Parathyroid adenoma (tissue), 2 donors: ENCODE measurements around the gene CCDC92B.
A peak's percentile ranks its signal among the peaks of the same experiment; 100 is the strongest.

Experiments used
- H2AFZ ChIP-seq: fragments of 300-600 bp; sonication (generic); one replicate; pipeline ENCODE4 v1.7.0; 2017; ENCODE audit warnings: antibody characterized with exemption, mild to moderate bottlenecking
- H3K27ac ChIP-seq: fragments of 300-600 bp; sonication (generic); one replicate; pipeline ENCODE4 v1.7.0; 2017
- H3K27me3 ChIP-seq: fragments of 300-600 bp; sonication (generic); one replicate; pipeline ENCODE4 v1.7.0; 2017; ENCODE audit warnings: low read length; ENCODE audit not compliant: control insufficient read depth, insufficient read depth
- H3K36me3 ChIP-seq: fragments of 300-600 bp; sonication (generic); one replicate; pipeline ENCODE4 v1.7.0; 2017; ENCODE audit warnings: low read length; ENCODE audit not compliant: control insufficient read depth, insufficient read depth
- H3K4me1 ChIP-seq: fragments of 300-600 bp; sonication (generic); one replicate; pipeline ENCODE4 v1.7.0; 2017; ENCODE audit warnings: control low read depth
- H3K4me2 ChIP-seq: fragments of 300-600 bp; sonication (generic); one replicate; pipeline ENCODE4 v1.7.0; 2017; ENCODE audit warnings: low read length
- H3K4me3 ChIP-seq: fragments of 300-600 bp; sonication (generic); one replicate; pipeline ENCODE4 v1.7.0; 2017; ENCODE audit warnings: low read depth, low read length
- H3K79me2 ChIP-seq: fragments of 300-600 bp; sonication (generic); one replicate; pipeline ENCODE4 v1.7.0; 2017; ENCODE audit warnings: control low read depth
- H3K9ac ChIP-seq: fragments of 300-600 bp; sonication (generic); one replicate; pipeline ENCODE4 v1.7.0; 2017; ENCODE audit warnings: mild to moderate bottlenecking
- H3K9me3 ChIP-seq: fragments of 300-600 bp; sonication (generic); one replicate; pipeline ENCODE4 v1.7.0; 2017; ENCODE audit warnings: low read length; ENCODE audit not compliant: control insufficient read depth
- TF ChIP-seq, protein P1 (sequence below): fragments of 300-600 bp; sonication (generic); IDR thresholded peaks from one replicate; pipeline ENCODE4 v1.7.0; 2017; ENCODE audit warnings: antibody characterized with exemption, mild to moderate bottlenecking
- donor health status: primary hyperparathyroidism.

The CCDC92B gene

DNA sequence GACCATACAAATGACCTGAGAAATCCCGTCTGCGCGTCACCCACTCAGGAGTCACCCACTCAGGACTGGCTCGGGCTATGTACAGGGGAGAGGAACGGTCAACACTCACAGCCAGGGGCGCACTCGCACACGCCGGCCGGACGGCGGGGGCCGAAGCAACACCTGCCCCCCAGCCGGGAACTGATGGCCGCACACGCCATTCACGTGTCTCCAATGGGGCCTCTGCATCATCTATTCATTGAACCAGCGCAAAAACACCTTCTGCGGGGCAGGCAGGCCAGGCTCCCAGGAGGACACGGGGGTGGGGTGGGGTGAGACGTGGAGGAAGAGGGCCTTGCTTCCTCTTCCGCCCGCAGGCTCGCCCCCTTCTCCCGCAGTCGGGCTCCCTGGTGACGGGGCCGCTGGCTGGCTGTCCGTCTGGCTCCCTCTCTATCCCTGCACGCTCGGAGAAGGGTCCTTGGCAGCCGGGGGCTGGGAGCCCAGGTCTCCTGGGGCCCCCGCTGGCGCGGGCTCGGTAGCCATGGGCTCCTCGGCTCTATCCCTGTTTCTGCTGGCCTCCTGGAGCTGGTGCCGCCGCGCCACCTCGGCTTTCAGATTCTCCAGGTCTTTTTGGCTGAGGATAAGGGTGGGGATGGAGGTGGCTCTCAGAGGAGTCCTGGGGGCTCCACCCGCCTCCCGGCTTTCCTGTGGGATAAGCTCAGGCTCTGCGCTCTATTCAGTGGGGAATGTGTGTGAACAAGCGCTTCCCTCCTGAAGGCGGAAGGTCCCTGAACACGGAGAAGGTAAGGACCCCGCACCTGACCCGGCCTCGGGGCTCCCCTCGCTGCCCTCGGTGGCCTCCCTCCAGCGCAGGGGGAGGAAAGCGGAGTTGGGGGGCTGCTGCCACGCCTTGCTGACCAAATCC lies 59.0 kb downstream of the CCDC92B start:
- no peak overlapping the region for H3K9ac ChIP-seq
- H3K4me1 ChIP-seq: peaks cover 14% of the 10 kb centered on the region
- no peak overlapping the region for H3K4me2 ChIP-seq
- no peak overlapping the region for H2AFZ ChIP-seq
- H3K79me2 ChIP-seq: no peaks in the 10 kb centered on the region
- no peak overlapping the region for H3K4me3 ChIP-seq
- TF ChIP-seq, protein P1, sequence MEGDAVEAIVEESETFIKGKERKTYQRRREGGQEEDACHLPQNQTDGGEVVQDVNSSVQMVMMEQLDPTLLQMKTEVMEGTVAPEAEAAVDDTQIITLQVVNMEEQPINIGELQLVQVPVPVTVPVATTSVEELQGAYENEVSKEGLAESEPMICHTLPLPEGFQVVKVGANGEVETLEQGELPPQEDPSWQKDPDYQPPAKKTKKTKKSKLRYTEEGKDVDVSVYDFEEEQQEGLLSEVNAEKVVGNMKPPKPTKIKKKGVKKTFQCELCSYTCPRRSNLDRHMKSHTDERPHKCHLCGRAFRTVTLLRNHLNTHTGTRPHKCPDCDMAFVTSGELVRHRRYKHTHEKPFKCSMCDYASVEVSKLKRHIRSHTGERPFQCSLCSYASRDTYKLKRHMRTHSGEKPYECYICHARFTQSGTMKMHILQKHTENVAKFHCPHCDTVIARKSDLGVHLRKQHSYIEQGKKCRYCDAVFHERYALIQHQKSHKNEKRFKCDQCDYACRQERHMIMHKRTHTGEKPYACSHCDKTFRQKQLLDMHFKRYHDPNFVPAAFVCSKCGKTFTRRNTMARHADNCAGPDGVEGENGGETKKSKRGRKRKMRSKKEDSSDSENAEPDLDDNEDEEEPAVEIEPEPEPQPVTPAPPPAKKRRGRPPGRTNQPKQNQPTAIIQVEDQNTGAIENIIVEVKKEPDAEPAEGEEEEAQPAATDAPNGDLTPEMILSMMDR: no peak
- no peaks in the 10 kb centered on the region for H3K36me3 ChIP-seq
- no peaks in the 10 kb centered on the region for H3K27me3 ChIP-seq
- no peak overlapping the region for H3K27ac ChIP-seq
- H3K9me3 ChIP-seq: no peaks in the 10 kb centered on the region

DNA sequence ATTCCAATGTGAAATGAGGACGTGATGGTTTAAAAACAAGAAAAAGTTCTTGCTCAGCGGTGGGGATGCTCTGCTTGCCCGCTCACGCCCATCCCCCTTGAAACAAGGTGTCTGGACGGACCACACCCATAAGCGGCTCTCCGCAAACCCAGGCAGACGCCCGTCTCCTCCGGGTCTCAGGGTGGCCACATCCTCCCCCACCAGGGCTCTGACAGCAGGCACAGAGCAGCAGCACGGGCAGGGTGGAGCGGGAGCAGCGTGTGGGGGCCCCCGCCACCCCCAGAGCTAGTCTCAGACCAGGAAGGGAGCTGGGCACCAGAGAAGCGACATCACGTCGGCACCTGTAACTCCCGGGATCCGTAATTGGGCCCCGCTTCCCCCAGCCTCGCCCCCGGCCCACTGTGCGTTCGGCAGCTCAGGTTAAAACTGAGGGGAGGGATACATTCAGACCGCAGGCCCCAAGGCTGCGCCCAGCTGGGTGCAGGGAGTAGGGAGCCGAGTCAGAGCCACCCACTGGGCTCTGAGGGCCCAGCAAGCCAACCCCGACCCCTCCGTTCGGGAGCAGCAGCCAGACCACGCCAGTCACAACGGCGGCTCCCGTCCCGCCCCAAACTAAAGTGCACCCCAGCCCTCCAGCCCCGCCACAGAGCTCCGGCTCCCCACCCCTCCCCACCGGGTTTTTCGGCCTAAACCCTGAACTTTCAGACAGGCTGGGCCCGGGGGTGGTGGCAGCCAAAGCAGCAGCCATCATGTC lies 59.9 kb downstream of the CCDC92B start:
- Histone ChIP-seq H3K79me2 (no peaks in the 10 kb centered on the region), H3K4me1 (peaks cover 14% of the 10 kb centered on the region), H2AFZ (no peak overlapping the region), H3K9ac (no peak overlapping the region), H3K4me2 (no peak overlapping the region), H3K9me3 (no peaks in the 10 kb centered on the region), H3K27ac (no peak overlapping the region), H3K36me3 (no peaks in the 10 kb centered on the region), H3K4me3 (no peak overlapping the region), H3K27me3 (no peaks in the 10 kb centered on the region)
- TF ChIP-seq, protein P1: no peak

DNA sequence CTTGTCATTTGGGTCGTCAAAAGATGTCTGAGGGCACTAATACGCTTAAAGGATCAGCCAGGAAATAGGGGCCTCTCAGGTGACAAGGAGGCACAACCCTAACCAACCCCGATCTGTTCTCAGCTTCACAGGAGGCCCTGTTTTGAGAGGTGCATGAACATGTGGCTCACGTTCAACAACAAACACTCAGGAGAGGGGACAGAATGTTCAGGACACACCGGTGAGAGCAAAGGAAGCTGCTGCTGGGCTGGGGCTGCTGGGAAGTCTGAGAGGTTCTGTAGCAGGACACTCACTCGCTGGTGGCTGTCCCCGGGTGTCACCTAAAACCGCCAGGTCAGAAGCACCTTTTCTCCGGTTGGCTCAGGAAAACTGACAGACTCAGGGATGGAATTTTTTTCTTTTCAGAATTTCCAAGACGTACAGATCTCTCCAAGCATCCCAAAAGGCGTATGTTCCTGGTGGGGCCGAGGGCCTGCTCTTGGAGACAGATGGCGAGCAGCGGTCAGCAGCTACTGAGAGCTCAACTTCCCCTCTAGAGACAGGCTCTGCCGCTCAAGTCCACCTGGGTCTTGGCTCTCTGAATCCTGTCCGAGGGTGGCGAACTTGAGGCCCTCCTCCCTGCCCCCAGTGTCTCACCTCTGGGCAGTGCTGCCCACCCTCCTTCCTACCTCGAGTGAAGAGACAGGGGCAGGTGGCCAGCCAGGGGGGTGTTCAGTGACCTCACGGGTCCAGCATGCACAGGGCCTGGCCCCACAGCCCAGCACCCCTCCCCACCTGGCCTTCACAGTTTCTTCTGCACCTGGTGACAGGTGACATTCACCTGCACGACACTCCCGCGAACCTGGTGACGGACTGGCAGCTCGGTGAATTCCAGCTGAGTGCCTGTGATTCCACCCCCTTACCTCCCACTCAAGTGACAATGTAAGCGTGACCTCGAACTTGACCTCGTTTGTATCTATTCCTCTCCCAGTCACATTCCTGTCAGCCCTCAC lies 60.8 kb downstream of the CCDC92B start:
- Histone ChIP-seq H3K27ac (peak overlapping the region; percentile 47), H3K4me3 (no peak overlapping the region), H3K27me3 (no peaks in the 10 kb centered on the region), H3K9me3 (no peaks in the 10 kb centered on the region), H2AFZ (no peak overlapping the region), H3K4me2 (no peak overlapping the region), H3K79me2 (no peaks in the 10 kb centered on the region), H3K9ac (no peak overlapping the region), H3K36me3 (no peaks in the 10 kb centered on the region), H3K4me1 (peaks cover 14% of the 10 kb centered on the region)
- TF ChIP-seq, protein P1: no peak

DNA sequence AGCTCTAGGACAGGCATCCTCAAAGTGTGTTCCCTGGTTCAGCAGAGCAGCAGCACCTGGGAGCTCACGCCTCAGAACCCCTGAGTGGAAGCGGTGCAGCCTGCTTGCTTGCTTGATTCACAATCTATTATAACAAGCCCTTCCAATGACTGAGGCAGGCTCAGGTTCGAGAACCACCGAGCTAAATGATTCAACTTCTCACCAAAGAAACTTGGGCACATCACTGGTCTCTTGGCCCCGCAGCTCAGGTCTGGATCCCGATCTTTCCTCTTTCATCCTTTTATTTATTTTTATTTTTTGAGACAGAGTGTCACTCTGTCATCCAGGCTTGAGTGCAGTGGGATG lies 62.4 kb downstream of the CCDC92B start:
- Histone ChIP-seq H3K27ac (no peak overlapping the region), H3K27me3 (no peaks in the 10 kb centered on the region), H3K4me3 (no peak overlapping the region), H3K4me1 (peaks cover 14% of the 10 kb centered on the region), H3K79me2 (no peaks in the 10 kb centered on the region), H2AFZ (no peak overlapping the region), H3K9ac (no peak overlapping the region), H3K4me2 (no peak overlapping the region), H3K36me3 (no peaks in the 10 kb centered on the region), H3K9me3 (no peaks in the 10 kb centered on the region)
- TF ChIP-seq, protein P1: no peak
